GM12878 (cell line): ENCODE data around the gene NEXMIF. TPM values are rescaled to one million over a fixed set of nuclear protein-coding genes. Genes with fewer than 3 reads are reported as not detected.

Source experiments
- ATAC-seq: fragments of 200-7000 bp; cut with Tn5 transposase; 3 replicates; pipeline ENCODE4 v1.9.1; 2020; ENCODE audit warnings: mild to moderate bottlenecking, moderate library complexity
- BruUV-seq: library from RNA; stranded (reverse); fragments of 400-500 nt; replicated peaks from 2 replicates; lab custom pipeline; 2021; lab: Mats Ljungman, UMichigan
- CTCF ChIA-PET: fragments of 300-600 bp; sonication (Branson Sonifier 250); formaldehyde crosslinking; extraction: SDS; loops from one replicate; lab custom pipeline; 2021; ENCODE audit warnings: inconsistent platforms; lab: Yijun Ruan, JAX
- POLR2A ChIA-PET: fragments of 350-600 bp; formaldehyde crosslinking; extraction: SDS; loops from one replicate; lab custom pipeline; 2021; ENCODE audit warnings: inconsistent platforms; lab: Charles Lee
- RAD21 ChIA-PET: fragments of 300-600 bp; sonication (Branson Sonifier 250); formaldehyde crosslinking; loops from one replicate; lab custom pipeline; 2023; ENCODE audit warnings: antibody characterized with exemption; ENCODE audit not compliant: unreplicated experiment; lab: Charles Lee
- SMC1A ChIA-PET: fragments of 300-600 bp; sonication (Branson Sonifier 250); formaldehyde crosslinking; loops from one replicate; lab custom pipeline; 2023; ENCODE audit not compliant: unreplicated experiment, uncharacterized antibody; lab: Charles Lee
- DNase-seq: peaks from one replicate; pipeline ENCODE4 v3.0.0-alpha.2; 2011; ENCODE audit warnings: low read depth, low spot score
- FAIRE-seq: peaks from 3 replicates; lab custom pipeline; 2011; peaks lifted over from hg19 to GRCh38; lab: Jason Lieb, UNC
- H2AFZ ChIP-seq: 2 replicates; pipeline ENCODE4 v1.6.0; 2011; ENCODE audit warnings: low read depth, low read length, control low read depth; ENCODE audit not compliant: control insufficient read depth
- H3K27ac ChIP-seq: 2 replicates; pipeline ENCODE4 v1.5.1; 2011; ENCODE audit warnings: control low read depth; ENCODE audit not compliant: control insufficient read depth, insufficient read depth
- H3K27me3 ChIP-seq, 2 experiments: replicated peaks in 1 of 2; 2 replicates each; pipeline versions ENCODE4 v1.6.0 to v1.6.1; 2011; ENCODE audit warnings: low read length in 1 of 2; ENCODE audit not compliant: control insufficient read depth in 2 of 2, insufficient read depth in 2 of 2
- H3K36me3 ChIP-seq, 2 experiments: 2 replicates each; pipeline ENCODE4 v1.5.1; 2011; ENCODE audit warnings: low read length in 1 of 2; ENCODE audit not compliant: control insufficient read depth in 2 of 2, insufficient read depth in 2 of 2
- H3K4me1 ChIP-seq: 2 replicates; pipeline ENCODE4 v1.6.1; 2011; ENCODE audit warnings: mild to moderate bottlenecking, low read length, moderate library complexity, mixed read lengths; ENCODE audit not compliant: control insufficient read depth, insufficient read depth
- H3K4me2 ChIP-seq: 2 replicates; pipeline ENCODE4 v1.6.0; 2011; ENCODE audit warnings: control low read depth; ENCODE audit not compliant: control insufficient read depth, insufficient read depth
- H3K4me3 ChIP-seq: fragments of 200-600 bp; sonication (generic); 2 replicates; pipeline ENCODE4 v1.5.1; 2016
- H3K79me2 ChIP-seq: 2 replicates; pipeline ENCODE4 v1.6.0; 2011; ENCODE audit warnings: low read length; ENCODE audit not compliant: control insufficient read depth, insufficient read depth
- H3K9ac ChIP-seq: 2 replicates; pipeline ENCODE4 v1.8.0; 2011; ENCODE audit warnings: low read length, control low read depth, mixed read lengths; ENCODE audit not compliant: control insufficient read depth, insufficient read depth
- H3K9me3 ChIP-seq: replicated peaks from 3 replicates; pipeline ENCODE4 v1.5.1; 2011; ENCODE audit warnings: mild to moderate bottlenecking, low read length; ENCODE audit not compliant: control insufficient read depth, insufficient read depth
- H4K20me1 ChIP-seq: 2 replicates; pipeline ENCODE4 v1.6.0; 2011; ENCODE audit not compliant: control insufficient read depth, insufficient read depth
- CBX5 ChIP-seq: sonication (generic); IDR thresholded peaks from 2 replicates; pipeline ENCODE4 v1.6.1; 2016; ENCODE audit warnings: low read depth, moderate library complexity, mild to moderate bottlenecking, inconsistent platforms
- EP300 ChIP-seq, 2 experiments: fragments of 150-350 bp in 1 of 2; IDR thresholded peaks; 2 replicates each; pipeline ENCODE4 v1.6.1; 2011 to 2012; ENCODE audit warnings: low read depth in 2 of 2, low read length in 2 of 2, borderline replicate concordance in 1 of 2, improper control_type of control experiment in 1 of 2, inconsistent platforms in 1 of 2; ENCODE audit not compliant: control insufficient read depth in 1 of 2
- HDGF ChIP-seq: fragments of 450-650 bp; IDR thresholded peaks from 2 replicates; pipeline ENCODE4 v1.6.1; 2016; ENCODE audit warnings: antibody characterized with exemption
- LARP7 ChIP-seq: fragments of 450-650 bp; IDR thresholded peaks from 2 replicates; pipeline ENCODE4 v1.6.1; 2017; ENCODE audit warnings: mild to moderate bottlenecking
- RCOR1 ChIP-seq: conservative IDR thresholded peaks from 2 replicates; pipeline ENCODE4 v1.6.1; 2012; ENCODE audit warnings: low read depth, low read length, improper control_type of control experiment
- WRNIP1 ChIP-seq: IDR thresholded peaks from 2 replicates; pipeline ENCODE4 v1.6.1; 2011; ENCODE audit warnings: low read depth, low read length, improper control_type of control experiment, borderline replicate concordance
- WGBS: methylation state at CpG from one replicate; pipeline ENCODE4 v1.1.6; 2016; ENCODE audit warnings: low lambda C conversion rate; ENCODE audit not compliant: insufficient replicate concordance, insufficient coverage; ENCODE audit errors: missing lambda C conversion rate; 5-methylcytosine and 5-hydroxymethylcytosine counted together
- in situ Hi-C: fragments of 300-500 bp; cut with MboI; formaldehyde crosslinking; loops from 9 replicates; pipeline ENCODE4 v1.14.3; 2018; ENCODE audit warnings: mixed read lengths
- intact Hi-C: fragments of 100-400 bp; cut with micrococcal nuclease; formaldehyde crosslinking; loops from one replicate; pipeline ENCODE4 v1.14.2; 2022; ENCODE audit not compliant: unreplicated experiment
- polyA plus RNA-seq, 11 experiments: library from polyadenylated mRNA; depleted of rRNA in 4 of 11; unstranded in 6 of 11; stranded (reverse) in 5 of 11; fragments of >200 nt; fragmentation: Nextera tagmentation in 4 of 11; fragmentation: Illumina TruSeq in 1 of 11; extraction: Ambion mirVana in 4 of 11; extraction: Trizol in 1 of 11; gene quantifications; 1 replicate in 1 of 11; 2 replicates in 10 of 11; pipeline versions ENCODE4 v1.2.1 to v1.2.3, GENCODE V29; 2011 to 2016; ENCODE audit warnings: inconsistent platforms in 2 of 11, missing spikeins in 2 of 11, low read depth in 1 of 11
- total RNA-seq, 4 experiments: library from RNA; depleted of rRNA in 3 of 4; stranded (reverse); fragments of >200 nt in 3 of 4; fragmentation: Illumina TruSeq in 1 of 4; extraction: Trizol in 1 of 4; gene quantifications; 2 replicates each; pipeline versions ENCODE4 v1.2.1 to v1.2.3, GENCODE V29; 2013 to 2021
- TF ChIP-seq, protein P1 (sequence below): fragments of 450-650 bp; IDR thresholded peaks from 2 replicates; pipeline ENCODE4 v1.6.1; 2017; ENCODE audit warnings: mild to moderate bottlenecking
- TF ChIP-seq, protein P2 (sequence below): fragments of 450-650 bp; IDR thresholded peaks from 2 replicates; pipeline ENCODE4 v1.6.1; 2017; ENCODE audit warnings: mild to moderate bottlenecking, moderate library complexity
- TF ChIP-seq, protein P3 (sequence below): fragments of 150-350 bp; IDR thresholded peaks from 2 replicates; pipeline ENCODE4 v1.6.1; 2014; ENCODE audit warnings: mild to moderate bottlenecking, low read depth, low read length
- TF ChIP-seq, protein P4 (sequence below): IDR thresholded peaks from 2 replicates; pipeline ENCODE4 v1.6.1; 2011; ENCODE audit warnings: low read depth, low read length, improper control_type of control experiment, borderline replicate concordance

Gene NEXMIF
- total and polyA plus RNA-seq, 10 of the 15 experiments (the other 5 are each of a cell fraction or from before 2014, with no cell fraction given) = 0.75 to 10.4 (median 4.3) TPM

DNA sequence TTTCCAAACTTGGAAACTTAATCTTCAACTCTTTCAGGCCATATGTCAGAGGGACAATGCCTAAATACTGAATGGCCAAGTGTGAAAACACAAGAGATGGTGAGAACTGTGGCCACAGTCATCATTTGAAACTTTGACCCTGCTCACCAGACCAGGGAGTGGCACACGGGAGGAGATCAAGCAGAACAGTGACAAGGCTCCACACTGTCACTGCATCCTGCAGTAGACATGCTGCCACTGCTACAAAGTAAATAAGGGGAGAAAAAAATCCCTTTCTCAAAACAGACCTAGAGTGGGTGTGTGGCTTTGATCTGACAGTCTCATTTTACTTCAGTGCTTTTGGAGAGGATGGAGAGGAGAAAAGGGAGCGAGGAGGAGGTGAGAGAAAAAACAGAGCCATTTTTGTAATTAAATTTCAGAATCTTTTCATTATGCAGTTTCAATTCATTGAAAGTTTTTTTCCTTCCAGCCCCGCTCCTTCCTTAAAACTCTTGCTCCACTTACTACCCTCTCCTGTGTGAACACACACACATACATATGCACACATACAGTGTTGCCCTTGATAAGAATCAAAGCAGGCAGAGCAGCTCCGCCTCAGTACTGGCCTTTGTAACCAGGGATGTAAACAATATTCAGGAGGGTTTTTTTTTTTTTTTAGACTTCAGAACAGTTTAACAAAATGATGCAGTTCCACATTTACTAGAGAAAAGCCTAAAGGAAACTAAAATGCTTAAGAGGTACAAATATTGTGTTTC lies 34.4 kb downstream of the NEXMIF start:
- Histone ChIP-seq H3K27me3 (no peaks in the 10 kb centered on the region), H3K27ac (peak overlapping the region; percentile 45), H3K4me2 (peak overlapping the region; percentile 20), H3K9me3 (no peaks in the 10 kb centered on the region), H4K20me1 (no peaks in the 10 kb centered on the region), H2AFZ (no peak overlapping the region), H3K4me1 (no peaks in the 10 kb centered on the region), H3K9ac (no peak overlapping the region), H3K36me3 (no peaks in the 10 kb centered on the region; a peak in 1 of 4 replicates), H3K4me3 (no peak overlapping the region), H3K79me2 (peaks cover 4% of the 10 kb centered on the region; the same call in 1 of the 2 replicates)
- RAD21 ChIA-PET = interaction anchor here (5.0 kb wide), 1 partner anchor 110 kb away, joined by 36 read pairs; no protein-coding TSS in a partner anchor
- ATAC-seq (peak; percentile 95), FAIRE-seq (peak; percentile 27), DNase-seq (peak; percentile 80)
- SMC1A ChIA-PET = interaction anchor here (0.7 to 1.8 kb wide), 3 partner anchors 11 to 112 kb away, joined by 3 to 9 read pairs (median 6); no protein-coding TSS in a partner anchor
- in situ Hi-C loops = loop anchor here (5.0 kb wide), 1 partner anchor 109 kb away; no protein-coding TSS in a partner anchor
- POLR2A ChIA-PET = interaction anchor here (0.9 to 1.1 kb wide), 2 partner anchors 109 to 110 kb away, joined by 3 read pairs; no protein-coding TSS in a partner anchor
- no TSS peak for BruUV-seq
- CTCF ChIA-PET = interaction anchor here (1.4 to 1.6 kb wide), 2 partner anchors 34 to 261 kb away, joined by 3 to 7 read pairs; partner anchors contain the start of gene NEXMIF
- 8% methylated on average over 4 of the region's 4 CpGs for WGBS
- intact Hi-C loops = loop anchor here (1.0 kb wide), 3 partner anchors 20 to 110 kb away; no protein-coding TSS in a partner anchor
- TF ChIP-seq, protein P1, sequence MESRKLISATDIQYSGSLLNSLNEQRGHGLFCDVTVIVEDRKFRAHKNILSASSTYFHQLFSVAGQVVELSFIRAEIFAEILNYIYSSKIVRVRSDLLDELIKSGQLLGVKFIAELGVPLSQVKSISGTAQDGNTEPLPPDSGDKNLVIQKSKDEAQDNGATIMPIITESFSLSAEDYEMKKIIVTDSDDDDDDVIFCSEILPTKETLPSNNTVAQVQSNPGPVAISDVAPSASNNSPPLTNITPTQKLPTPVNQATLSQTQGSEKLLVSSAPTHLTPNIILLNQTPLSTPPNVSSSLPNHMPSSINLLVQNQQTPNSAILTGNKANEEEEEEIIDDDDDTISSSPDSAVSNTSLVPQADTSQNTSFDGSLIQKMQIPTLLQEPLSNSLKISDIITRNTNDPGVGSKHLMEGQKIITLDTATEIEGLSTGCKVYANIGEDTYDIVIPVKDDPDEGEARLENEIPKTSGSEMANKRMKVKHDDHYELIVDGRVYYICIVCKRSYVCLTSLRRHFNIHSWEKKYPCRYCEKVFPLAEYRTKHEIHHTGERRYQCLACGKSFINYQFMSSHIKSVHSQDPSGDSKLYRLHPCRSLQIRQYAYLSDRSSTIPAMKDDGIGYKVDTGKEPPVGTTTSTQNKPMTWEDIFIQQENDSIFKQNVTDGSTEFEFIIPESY = no peak
- no peak for TF ChIP-seq RCOR1
- no peak for TF ChIP-seq LARP7
- TF ChIP-seq, protein P2, sequence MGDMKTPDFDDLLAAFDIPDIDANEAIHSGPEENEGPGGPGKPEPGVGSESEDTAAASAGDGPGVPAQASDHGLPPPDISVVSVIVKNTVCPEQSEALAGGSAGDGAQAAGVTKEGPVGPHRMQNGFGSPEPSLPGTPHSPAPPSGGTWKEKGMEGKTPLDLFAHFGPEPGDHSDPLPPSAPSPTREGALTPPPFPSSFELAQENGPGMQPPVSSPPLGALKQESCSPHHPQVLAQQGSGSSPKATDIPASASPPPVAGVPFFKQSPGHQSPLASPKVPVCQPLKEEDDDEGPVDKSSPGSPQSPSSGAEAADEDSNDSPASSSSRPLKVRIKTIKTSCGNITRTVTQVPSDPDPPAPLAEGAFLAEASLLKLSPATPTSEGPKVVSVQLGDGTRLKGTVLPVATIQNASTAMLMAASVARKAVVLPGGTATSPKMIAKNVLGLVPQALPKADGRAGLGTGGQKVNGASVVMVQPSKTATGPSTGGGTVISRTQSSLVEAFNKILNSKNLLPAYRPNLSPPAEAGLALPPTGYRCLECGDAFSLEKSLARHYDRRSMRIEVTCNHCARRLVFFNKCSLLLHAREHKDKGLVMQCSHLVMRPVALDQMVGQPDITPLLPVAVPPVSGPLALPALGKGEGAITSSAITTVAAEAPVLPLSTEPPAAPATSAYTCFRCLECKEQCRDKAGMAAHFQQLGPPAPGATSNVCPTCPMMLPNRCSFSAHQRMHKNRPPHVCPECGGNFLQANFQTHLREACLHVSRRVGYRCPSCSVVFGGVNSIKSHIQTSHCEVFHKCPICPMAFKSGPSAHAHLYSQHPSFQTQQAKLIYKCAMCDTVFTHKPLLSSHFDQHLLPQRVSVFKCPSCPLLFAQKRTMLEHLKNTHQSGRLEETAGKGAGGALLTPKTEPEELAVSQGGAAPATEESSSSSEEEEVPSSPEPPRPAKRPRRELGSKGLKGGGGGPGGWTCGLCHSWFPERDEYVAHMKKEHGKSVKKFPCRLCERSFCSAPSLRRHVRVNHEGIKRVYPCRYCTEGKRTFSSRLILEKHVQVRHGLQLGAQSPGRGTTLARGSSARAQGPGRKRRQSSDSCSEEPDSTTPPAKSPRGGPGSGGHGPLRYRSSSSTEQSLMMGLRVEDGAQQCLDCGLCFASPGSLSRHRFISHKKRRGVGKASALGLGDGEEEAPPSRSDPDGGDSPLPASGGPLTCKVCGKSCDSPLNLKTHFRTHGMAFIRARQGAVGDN = peak; percentile 95
- no peak for TF ChIP-seq EP300 (IDR thresholded peaks at IDR 0.05; ENCODE audit: borderline replicate concordance in 1 of 2, control insufficient read depth in 1 of 2, low read depth in 2 of 2, low read length in 2 of 2)
- no peak for TF ChIP-seq WRNIP1
- TF ChIP-seq, protein P3, sequence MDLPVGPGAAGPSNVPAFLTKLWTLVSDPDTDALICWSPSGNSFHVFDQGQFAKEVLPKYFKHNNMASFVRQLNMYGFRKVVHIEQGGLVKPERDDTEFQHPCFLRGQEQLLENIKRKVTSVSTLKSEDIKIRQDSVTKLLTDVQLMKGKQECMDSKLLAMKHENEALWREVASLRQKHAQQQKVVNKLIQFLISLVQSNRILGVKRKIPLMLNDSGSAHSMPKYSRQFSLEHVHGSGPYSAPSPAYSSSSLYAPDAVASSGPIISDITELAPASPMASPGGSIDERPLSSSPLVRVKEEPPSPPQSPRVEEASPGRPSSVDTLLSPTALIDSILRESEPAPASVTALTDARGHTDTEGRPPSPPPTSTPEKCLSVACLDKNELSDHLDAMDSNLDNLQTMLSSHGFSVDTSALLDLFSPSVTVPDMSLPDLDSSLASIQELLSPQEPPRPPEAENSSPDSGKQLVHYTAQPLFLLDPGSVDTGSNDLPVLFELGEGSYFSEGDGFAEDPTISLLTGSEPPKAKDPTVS = no peak
- no peak for TF ChIP-seq HDGF
- TF ChIP-seq, protein P4, sequence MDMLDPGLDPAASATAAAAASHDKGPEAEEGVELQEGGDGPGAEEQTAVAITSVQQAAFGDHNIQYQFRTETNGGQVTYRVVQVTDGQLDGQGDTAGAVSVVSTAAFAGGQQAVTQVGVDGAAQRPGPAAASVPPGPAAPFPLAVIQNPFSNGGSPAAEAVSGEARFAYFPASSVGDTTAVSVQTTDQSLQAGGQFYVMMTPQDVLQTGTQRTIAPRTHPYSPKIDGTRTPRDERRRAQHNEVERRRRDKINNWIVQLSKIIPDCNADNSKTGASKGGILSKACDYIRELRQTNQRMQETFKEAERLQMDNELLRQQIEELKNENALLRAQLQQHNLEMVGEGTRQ = no peak
- peak; percentile 53; the same call in 1 of the 2 replicates for TF ChIP-seq CBX5
